Measurements from ENCODE around the gene PALLD. TPM values are rescaled to one million over a fixed set of nuclear protein-coding genes. Genes with fewer than 3 reads are reported as not detected.

PALLD gene
- total and polyA plus RNA-seq, 2 donors (not counting 3 experiments of a cell fraction or from before 2014, with no cell fraction given) = 13.4 to 48.2 TPM

GRCh38 chr4:168849997-168850396 is 353.1 kb downstream of the PALLD start:
- Histone ChIP-seq H2AFZ (ENCODE audit: low read depth, low read length) (no peak overlapping the region), H4K20me1 (replicated peaks; ENCODE audit: control insufficient read depth, extremely low read depth, insufficient read depth, low read length) (no peaks in the 10 kb centered on the region), H3K79me2 (ENCODE audit: control insufficient read depth, insufficient read depth, low read length) (no peaks in the 10 kb centered on the region), H3K4me1 (ENCODE audit: control insufficient read depth, extremely low read depth, insufficient read depth, low read length) (peaks cover 16% of the 10 kb centered on the region), H3K27ac (ENCODE audit: insufficient read depth, low read depth, low read length) (no peak overlapping the region), H3K9me1 (replicated peaks; ENCODE audit: control insufficient read depth, extremely low read depth, insufficient read depth, low read length) (no peaks in the 10 kb centered on the region), H3K9ac (replicated peaks; ENCODE audit: extremely low read depth, insufficient read depth, low read length) (no peak overlapping the region), H3K36me3 (ENCODE audit: control insufficient read depth in 2 of 2, extremely low read depth in 1 of 2, insufficient read depth in 2 of 2, low read length in 2 of 2) (peaks cover 0 to 3% of the 10 kb centered on the region in 2 experiments), H3K4me2 (ENCODE audit: insufficient read depth, low read length) (no peak overlapping the region), H3K4me3 (replicated peaks in 1 of 3; ENCODE audit: insufficient read depth in 1 of 3, low read depth in 1 of 3, low read length in 3 of 3) (no peak overlapping the region), H3K27me3 (ENCODE audit: control insufficient read depth in 2 of 2, insufficient read depth in 2 of 2, low read length in 2 of 2) (no peaks in the 10 kb centered on the region), H3K9me3 (replicated peaks; ENCODE audit: control insufficient read depth, insufficient read depth, low read length) (no peaks in the 10 kb centered on the region)
- TF ChIP-seq GATA2 (IDR thresholded peaks at IDR 0.05; ENCODE audit: insufficient read depth, insufficient read length, low read depth, low read length) (no peak), EZH2 (IDR thresholded peaks at IDR 0.05; ENCODE audit: borderline replicate concordance, low read depth, low read length, severe bottlenecking) (no peak), POLR2A (IDR thresholded peaks at IDR 0.05; ENCODE audit: low read depth, low read length) (no peak), MYC (IDR thresholded peaks at IDR 0.05; ENCODE audit: low read depth, low read length) (no peak), MAX (IDR thresholded peaks at IDR 0.05; ENCODE audit: insufficient read depth, insufficient read length) (no peak), FOS (IDR thresholded peaks at IDR 0.05; ENCODE audit: borderline replicate concordance, insufficient read depth, low read length) (no peak), CTCF (IDR thresholded peaks at IDR 0.05; ENCODE audit: extremely low read depth in 1 of 2, insufficient read depth in 1 of 2, low read depth in 1 of 2, low read length in 2 of 2) (no peak), POLR2AphosphoS5 (IDR thresholded peaks at IDR 0.05; ENCODE audit: insufficient read depth, low read depth, low read length) (no peak), JUN (IDR thresholded peaks at IDR 0.05; ENCODE audit: borderline replicate concordance, insufficient read depth, insufficient read length, low read depth) (no peak)
- BruUV-seq (replicated peaks) = no TSS peak
- DNase-seq (ENCODE audit: low read depth, low spot score) = no peak
- CTCF ChIA-PET = interaction anchor here (1.0 to 2.0 kb wide), 2 partner anchors 12 to 17 kb away, joined by 3 to 6 read pairs; no protein-coding TSS in a partner anchor
- POLR2A ChIA-PET = interaction anchor here (1.0 kb wide), 1 partner anchor 9 kb away, joined by 3 read pairs; no protein-coding TSS in a partner anchor
- intact Hi-C loops (cut with micrococcal nuclease) = loop anchor here (1.0 kb wide), 2 partner anchors 18 kb away; no protein-coding TSS in a partner anchor
- FAIRE-seq = no peak
- dilution Hi-C loops (cut with MboI; ENCODE audit: extremely low pct_ligation_motif_present, low sequenced_read_pairs) = no loop called here

All from endothelial cell of umbilical vein (primary cell).